Natural killer cell (primary cell): ENCODE measurements around the gene C4orf36. TPM values are rescaled to one million over a fixed set of nuclear protein-coding genes. Genes with fewer than 3 reads are reported as not detected.

ENCODE experiments used
- ATAC-seq, 3 donors: fragments of 150-1000 bp in 2 of 3; fragments of 200-7000 bp in 1 of 3; cut with Tn5 transposase; 1 replicate in 1 of 3; 2 replicates in 2 of 3; pipeline ENCODE4 v1.10.0; 2021; ENCODE audit warnings: mild to moderate bottlenecking in 2 of 3, moderate library complexity in 2 of 3
- DNase-seq, 2 donors: peaks; one replicate each; pipeline versions ENCODE4 v3.0.0 to v3.0.0-alpha.2; 2013 to 2021; ENCODE audit warnings: mixed read lengths in 1 of 2
- H3K27ac ChIP-seq: one replicate; pipeline ENCODE4 v1.5.1; 2013; ENCODE audit warnings: mild to moderate bottlenecking, low read length
- H3K27me3 ChIP-seq: one replicate; pipeline ENCODE4 v1.6.1; 2013; ENCODE audit warnings: low read length; ENCODE audit not compliant: control insufficient read depth, insufficient read depth
- H3K36me3 ChIP-seq: one replicate; pipeline ENCODE4 v1.6.1; 2013; ENCODE audit warnings: low read length; ENCODE audit not compliant: control insufficient read depth, insufficient read depth
- H3K4me1 ChIP-seq: one replicate; pipeline ENCODE4 v1.6.1; 2013; ENCODE audit warnings: low read length; ENCODE audit not compliant: control insufficient read depth, insufficient read depth
- H3K4me3 ChIP-seq: one replicate; pipeline ENCODE4 v1.5.1; 2013; ENCODE audit warnings: low read length
- H3K9me3 ChIP-seq: one replicate; pipeline ENCODE4 v1.6.1; 2013; ENCODE audit warnings: low read length; ENCODE audit not compliant: control insufficient read depth, insufficient read depth
- H3K27ac Mint-ChIP-seq, 2 donors: one replicate each; pipeline ENCODE4 v1.8.0; 2022; ENCODE audit warnings: mild to moderate bottlenecking in 2 of 2, mixed read lengths in 2 of 2, moderate library complexity in 1 of 2
- H3K27me3 Mint-ChIP-seq, 2 donors: one replicate each; pipeline ENCODE4 v1.8.0; 2022; ENCODE audit warnings: low read depth in 2 of 2, mixed read lengths in 2 of 2
- H3K36me3 Mint-ChIP-seq: one replicate; pipeline ENCODE4 v1.8.0; 2022; ENCODE audit warnings: mixed read lengths
- H3K4me1 Mint-ChIP-seq, 2 donors: one replicate each; pipeline ENCODE4 v1.8.0; 2022; ENCODE audit warnings: mixed read lengths in 2 of 2
- H3K4me3 Mint-ChIP-seq: one replicate; pipeline ENCODE4 v1.8.0; 2022; ENCODE audit warnings: mild to moderate bottlenecking, moderate library complexity, mixed read lengths
- H3K9me3 Mint-ChIP-seq, 2 donors: one replicate each; pipeline ENCODE4 v1.8.0; 2022; ENCODE audit warnings: mixed read lengths in 2 of 2
- CTCF ChIP-seq: fragments of 200-600 bp; IDR thresholded peaks from one replicate; pipeline ENCODE4 v1.8.0; 2022; ENCODE audit warnings: antibody characterized with exemption
- WGBS: methylation state at CpG from one replicate; pipeline ENCODE4 v1.1.7; 2013; ENCODE audit warnings: missing lambda C conversion rate; ENCODE audit not compliant: insufficient coverage; 5-methylcytosine and 5-hydroxymethylcytosine counted together
- intact Hi-C: fragments of 100-400 bp; cut with micrococcal nuclease; formaldehyde crosslinking; loops from one replicate; pipeline ENCODE4 v1.14.2; 2022
- total RNA-seq, 4 donors: library from RNA; stranded (reverse); fragments of 120-200 nt in 1 of 4; gene quantifications; one replicate each; pipeline versions ENCODE4 v1.2.3 to v1.2.4, GENCODE V29; 2013 to 2022

Gene C4orf36
- total RNA-seq, 3 donors from 2014 or later (not counting 1 experiment from before 2014, with no cell fraction given) = not detected

- Mint-ChIP-seq H3K9me3 (no peaks in the 10 kb centered on the region), H3K27me3 (peaks cover 0 to 3% of the 10 kb centered on the region in 2 donors), H3K4me3 (no peak overlapping the region), H3K27ac (no peak overlapping the region), H3K4me1 (peaks cover 0 to 4% of the 10 kb centered on the region in 2 donors), H3K36me3 (no peaks in the 10 kb centered on the region)
- no peak for ATAC-seq
- intact Hi-C loops = no loop called here
- no peak for DNase-seq
- no peaks in the 10 kb centered on the region for H3K9me3 ChIP-seq
- no peaks in the 10 kb centered on the region for H3K36me3 ChIP-seq
- 68% methylated on average over 5 of the region's 5 CpGs for WGBS
- peaks cover 7% of the 10 kb centered on the region for H3K4me1 ChIP-seq
- H3K27me3 ChIP-seq = no peaks in the 10 kb centered on the region
- H3K27ac ChIP-seq = no peak overlapping the region
- no peak overlapping the region for H3K4me3 ChIP-seq
- TF ChIP-seq CTCF = no peak
These were observed 18.1 kb upstream of the C4orf36 start for GRCh38 chr4:86910369-86910768.

DNA sequence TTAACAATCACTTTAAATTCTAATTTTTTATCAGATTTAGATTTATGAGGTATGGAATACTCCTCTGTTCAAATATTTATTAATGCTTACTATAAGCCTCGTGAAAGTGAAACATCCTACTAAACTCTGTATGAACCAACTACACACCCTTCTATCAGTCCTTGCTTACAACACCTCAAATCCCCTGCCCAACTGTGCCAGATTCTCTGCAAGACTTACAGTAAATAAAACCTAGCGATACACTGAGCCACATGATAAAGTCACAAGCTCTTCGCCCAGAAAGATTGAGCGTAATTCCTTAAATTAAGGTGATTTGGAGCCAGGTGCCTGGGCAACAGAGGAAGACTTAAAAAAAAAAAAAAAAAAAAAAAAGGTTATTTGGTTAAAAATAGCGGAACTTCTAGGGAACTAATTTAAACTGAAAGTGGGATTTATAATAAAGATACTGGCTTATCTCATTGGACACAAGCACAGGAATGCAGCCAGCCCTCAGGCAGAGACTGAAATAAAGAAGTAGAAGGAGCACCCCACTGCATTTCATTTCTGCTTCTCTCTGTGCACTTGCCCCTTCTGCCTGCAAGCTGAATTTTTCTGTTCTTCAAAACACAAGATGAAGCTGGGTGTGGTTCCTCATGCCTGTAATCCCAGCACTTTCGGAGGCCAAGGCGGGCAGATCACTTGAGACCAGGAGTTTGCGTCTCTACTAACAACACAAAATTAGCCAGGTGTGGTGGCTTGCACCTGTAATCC, 17.5 kb upstream of the C4orf36 start:
- Mint-ChIP-seq H3K27me3 (peaks cover 0 to 3% of the 10 kb centered on the region in 2 donors), H3K9me3 (no peaks in the 10 kb centered on the region), H3K4me3 (no peak overlapping the region), H3K4me1 (peaks cover 0 to 4% of the 10 kb centered on the region in 2 donors), H3K36me3 (no peaks in the 10 kb centered on the region), H3K27ac (no peak overlapping the region)
- 60% methylated on average over 7 of the region's 8 CpGs for WGBS
- no peak for TF ChIP-seq CTCF
- H3K4me3 ChIP-seq = no peak overlapping the region
- H3K27ac ChIP-seq = no peak overlapping the region
- H3K36me3 ChIP-seq = no peaks in the 10 kb centered on the region
- intact Hi-C loops = no loop called here
- H3K4me1 ChIP-seq = peaks cover 7% of the 10 kb centered on the region
- ATAC-seq (no peak), DNase-seq (no peak)
- H3K27me3 ChIP-seq = no peaks in the 10 kb centered on the region
- H3K9me3 ChIP-seq = no peaks in the 10 kb centered on the region

- TF ChIP-seq CTCF = no peak
- Histone ChIP-seq H3K27me3 (peaks cover 5% of the 10 kb centered on the region), H3K9me3 (no peaks in the 10 kb centered on the region), H3K4me3 (no peak overlapping the region), H3K4me1 (peaks cover 16% of the 10 kb centered on the region), H3K36me3 (no peaks in the 10 kb centered on the region), H3K27ac (no peak overlapping the region)
- no peaks in the 10 kb centered on the region for H3K36me3 Mint-ChIP-seq
- H3K4me3 Mint-ChIP-seq = peak overlapping the region; percentile 45
- no peak for ATAC-seq
- H3K9me3 Mint-ChIP-seq = no peaks in the 10 kb centered on the region
- 25% methylated on average over 1 of the region's 2 CpGs for WGBS
- peak in 1 of 2 donors; percentile 10 for DNase-seq
- peaks cover 4 to 5% of the 10 kb centered on the region in 2 donors for H3K4me1 Mint-ChIP-seq
- no peak overlapping the region for H3K27ac Mint-ChIP-seq
- H3K27me3 Mint-ChIP-seq = peaks cover 0 to 3% of the 10 kb centered on the region in 2 donors
- intact Hi-C loops = no loop called here
These were observed 16.0 kb upstream of the C4orf36 start for GRCh38 chr4:86908251-86908657.

DNA sequence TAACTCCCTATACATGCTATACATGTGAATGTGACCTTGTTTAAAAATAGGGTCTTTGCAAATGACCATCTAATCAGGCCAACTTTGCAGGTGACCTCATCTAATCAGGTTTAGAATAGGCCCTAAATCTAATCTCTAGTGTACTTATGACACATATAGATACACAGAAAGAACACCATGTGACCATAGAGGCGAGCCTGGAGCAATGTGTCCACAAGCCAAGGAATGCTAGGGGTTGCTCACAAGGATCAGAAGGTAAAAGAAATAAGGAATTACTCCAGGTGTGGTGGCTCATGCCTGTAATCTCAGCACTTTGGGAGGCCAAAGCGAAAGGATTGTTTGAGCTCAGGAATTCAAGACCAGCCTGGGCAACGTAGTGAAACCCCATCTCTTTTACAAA, 9.6 kb upstream of the C4orf36 start:
- no peak for TF ChIP-seq CTCF
- H3K27ac Mint-ChIP-seq = no peak overlapping the region
- H3K36me3 Mint-ChIP-seq = no peaks in the 10 kb centered on the region
- Histone ChIP-seq H3K27me3 (peaks cover 5% of the 10 kb centered on the region), H3K36me3 (no peaks in the 10 kb centered on the region), H3K4me3 (no peak overlapping the region), H3K9me3 (no peaks in the 10 kb centered on the region), H3K27ac (no peak overlapping the region), H3K4me1 (peaks cover 10% of the 10 kb centered on the region)
- no peak for ATAC-seq
- intact Hi-C loops = no loop called here
- no peaks in the 10 kb centered on the region for H3K27me3 Mint-ChIP-seq
- H3K4me1 Mint-ChIP-seq = peaks cover 0 to 5% of the 10 kb centered on the region in 2 donors
- H3K9me3 Mint-ChIP-seq = no peaks in the 10 kb centered on the region
- no peak for DNase-seq
- WGBS = 92% methylated on average over 3 of the region's 3 CpGs
- H3K4me3 Mint-ChIP-seq = no peak overlapping the region
